ENCODE measurements around the gene PPP4R3B.
"Not testable (repeated sequence)": the region's sequence is repeated elsewhere in the genome, so short reads cannot be mapped to it uniquely, and the experiment has no call there.

PPP4R3B gene

DNA sequence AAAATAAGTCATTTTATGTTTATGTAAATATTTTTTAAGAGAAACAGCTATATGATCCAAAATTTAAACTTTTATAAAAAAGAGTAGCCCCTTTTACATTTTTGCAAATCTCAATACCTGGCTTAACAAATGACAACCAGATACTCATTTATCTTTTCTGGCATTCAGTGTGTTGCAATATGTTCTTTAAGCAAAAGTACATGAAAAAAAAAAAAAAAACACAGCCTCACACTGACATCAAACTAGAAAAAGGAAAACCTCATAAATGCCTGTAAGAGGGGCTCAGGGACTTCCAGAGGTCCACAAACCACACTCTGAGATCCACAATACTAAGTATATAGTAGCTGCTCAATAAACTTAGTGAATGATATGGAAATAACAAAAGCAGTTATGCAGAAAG, 21.9 kb downstream of the PPP4R3B start:
- DNase-seq, result no peak

DNA sequence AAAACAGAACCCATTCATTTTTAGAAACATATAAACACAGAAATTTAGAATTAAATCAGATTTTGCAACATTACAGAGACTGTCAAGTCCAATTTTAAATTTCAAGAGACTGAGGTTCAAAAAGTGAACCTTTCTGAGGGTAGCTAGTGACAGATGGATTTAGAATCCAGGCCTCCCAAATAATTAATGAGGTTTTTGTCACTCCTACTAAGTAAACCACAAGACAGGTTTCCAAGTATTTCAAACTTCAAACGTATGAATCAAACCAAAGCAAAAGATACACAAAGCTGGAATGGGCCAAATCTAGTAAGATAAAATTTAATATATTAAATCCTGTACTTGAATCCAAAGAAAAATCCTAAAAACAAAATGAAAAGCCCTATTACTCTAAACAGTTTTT, 25.3 kb downstream of the PPP4R3B start:
- no peak for DNase-seq

DNA sequence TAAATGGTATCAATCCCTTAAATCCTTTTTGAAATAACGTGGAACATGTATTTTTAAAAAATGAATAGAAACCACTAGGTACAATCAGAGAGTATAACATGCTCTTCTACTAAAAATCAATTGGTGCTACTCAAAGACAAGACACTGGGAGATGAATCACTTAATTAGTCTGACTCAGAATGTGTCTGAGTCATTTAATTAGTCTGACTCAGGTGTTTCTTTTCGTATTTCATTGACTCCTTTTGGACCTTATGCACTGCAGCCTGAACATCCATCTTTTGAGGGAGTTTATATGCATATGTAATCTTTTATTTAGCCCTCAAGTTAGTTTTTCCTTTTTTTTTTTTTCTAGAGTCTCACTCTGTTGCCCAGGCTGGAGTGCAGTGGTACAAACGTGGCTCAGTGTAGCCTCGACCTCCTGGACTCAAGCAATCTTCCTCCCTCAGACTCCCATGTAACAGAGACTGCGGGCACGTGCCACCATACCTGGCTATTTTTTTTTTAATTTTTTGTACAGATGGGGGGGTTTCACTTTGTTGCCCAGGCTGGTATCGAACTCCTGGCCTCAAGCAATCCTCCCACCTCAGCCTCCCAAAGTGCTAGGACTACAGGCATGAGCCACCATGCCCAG, 26.5 kb downstream of the PPP4R3B start:
- no peak for DNase-seq

DNA sequence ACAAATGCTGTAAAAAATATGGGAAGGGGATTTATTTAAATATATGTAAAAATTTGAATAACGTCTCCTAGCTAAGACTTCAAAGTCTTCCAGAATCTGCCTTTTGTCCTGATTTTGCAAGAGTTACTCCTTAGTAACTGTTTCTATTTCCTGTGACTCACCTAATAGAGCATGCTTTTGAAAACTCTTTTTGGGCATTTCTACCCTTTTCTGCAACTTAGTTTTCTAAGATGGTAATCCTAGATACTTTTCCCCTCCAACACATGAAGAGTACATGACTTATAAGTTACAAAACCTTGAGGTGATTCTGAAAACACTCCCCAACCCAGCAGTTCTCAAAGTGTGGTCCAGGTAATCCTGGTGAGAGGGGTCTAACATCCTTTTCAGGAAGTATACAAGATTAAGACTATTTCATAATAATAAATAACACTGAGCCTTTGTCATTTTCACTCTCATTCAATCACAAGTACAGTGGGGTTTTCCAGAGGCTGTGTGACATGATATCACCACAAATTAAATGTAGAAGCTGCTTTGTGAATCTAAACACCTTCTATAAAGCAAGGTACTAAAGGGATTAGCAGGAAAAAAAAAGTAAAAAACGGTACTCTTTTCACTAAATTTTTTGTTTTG, 31.9 kb downstream of the PPP4R3B start:
- no peak for DNase-seq

DNA sequence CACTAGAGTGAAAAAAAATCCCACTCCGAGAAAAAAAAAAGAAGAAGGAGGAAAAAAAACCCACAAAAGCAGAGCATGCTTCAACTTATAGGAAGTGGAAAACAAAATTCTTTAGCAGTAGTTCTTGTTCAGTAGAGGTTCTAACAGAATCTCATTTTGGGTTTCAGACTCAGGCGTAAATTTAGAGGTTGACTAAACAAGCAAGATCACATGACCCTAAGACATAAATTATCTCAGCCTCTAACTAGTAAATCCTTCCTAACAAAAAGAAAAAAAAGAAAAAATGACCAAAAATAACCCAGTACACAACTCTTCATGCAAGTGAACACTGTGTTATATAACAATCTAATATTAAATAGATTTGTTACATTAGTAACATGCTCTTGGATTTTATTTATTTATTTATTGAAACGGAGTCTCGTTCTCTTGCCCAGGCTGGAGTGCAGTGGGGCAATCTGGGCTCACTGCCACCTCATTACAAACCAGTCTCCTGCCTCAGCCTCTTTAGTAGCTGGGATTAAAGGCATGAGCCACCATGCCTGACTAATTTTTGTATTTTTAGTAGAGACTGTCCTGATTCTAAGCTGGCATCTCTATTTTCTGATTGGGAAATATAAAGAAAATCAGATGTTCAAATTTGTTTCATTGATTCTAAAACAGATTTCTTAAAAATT, 35.4 kb downstream of the PPP4R3B start:
- no peak for DNase-seq

DNA sequence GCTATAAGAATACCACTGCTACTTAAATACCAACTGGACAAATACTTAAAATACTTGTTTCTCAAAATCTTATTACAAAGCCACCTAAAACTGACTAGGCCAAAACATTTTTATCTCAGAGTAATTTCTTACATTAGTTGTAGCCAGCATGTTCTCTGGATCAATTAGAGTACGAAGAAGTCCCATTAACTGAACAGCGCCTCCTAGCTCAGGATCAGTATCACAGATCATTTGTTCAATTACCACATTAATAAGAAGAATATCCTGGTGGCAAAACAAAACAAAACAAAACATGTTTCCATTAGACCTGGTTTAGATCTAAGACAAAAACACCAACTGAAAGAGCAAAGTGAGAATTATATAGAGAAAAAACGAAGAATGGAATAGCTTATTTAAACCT, 36.0 kb downstream of the PPP4R3B start:
- DNase-seq, result no peak

DNA sequence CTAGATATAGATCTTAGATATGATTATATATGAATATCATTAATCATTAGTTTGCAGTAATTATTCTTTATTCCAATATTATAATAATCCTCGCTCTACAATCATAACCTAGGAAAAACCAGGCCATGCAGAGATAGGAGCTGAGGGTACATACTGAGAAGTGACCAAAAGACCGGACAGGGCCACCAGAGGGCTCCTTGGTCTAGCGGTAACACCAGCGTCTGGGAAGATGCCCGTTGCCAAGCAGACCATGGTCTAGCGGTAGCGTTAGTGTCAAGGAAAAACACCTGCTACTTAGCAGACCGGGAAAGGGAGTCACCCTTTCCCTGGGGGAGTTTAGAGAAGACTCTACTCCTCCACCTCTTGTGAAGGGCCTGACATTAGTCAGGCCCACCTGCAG, 48.4 kb downstream of the PPP4R3B start:
- not testable (repeated sequence) for DNase-seq

DNA sequence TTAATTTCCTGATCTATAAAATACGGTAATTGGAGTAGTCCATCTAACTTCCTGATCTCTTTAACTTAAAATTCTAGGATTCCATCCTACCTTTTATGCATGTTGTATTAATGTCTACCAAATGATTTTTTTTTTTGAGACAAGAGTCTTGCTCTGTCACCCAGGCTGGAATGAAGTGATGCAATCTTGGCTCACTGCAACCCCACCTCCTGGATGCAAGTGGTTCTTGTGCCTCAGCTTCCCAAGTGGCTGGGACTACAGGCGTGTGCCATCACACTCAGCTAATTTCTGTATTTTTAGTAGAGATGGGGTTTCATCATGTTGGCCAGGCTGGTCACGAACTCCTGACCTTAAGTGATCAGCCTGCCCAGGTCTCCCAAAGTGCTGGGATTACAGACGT, 50.1 kb downstream of the PPP4R3B start:
- no peak for DNase-seq

DNA sequence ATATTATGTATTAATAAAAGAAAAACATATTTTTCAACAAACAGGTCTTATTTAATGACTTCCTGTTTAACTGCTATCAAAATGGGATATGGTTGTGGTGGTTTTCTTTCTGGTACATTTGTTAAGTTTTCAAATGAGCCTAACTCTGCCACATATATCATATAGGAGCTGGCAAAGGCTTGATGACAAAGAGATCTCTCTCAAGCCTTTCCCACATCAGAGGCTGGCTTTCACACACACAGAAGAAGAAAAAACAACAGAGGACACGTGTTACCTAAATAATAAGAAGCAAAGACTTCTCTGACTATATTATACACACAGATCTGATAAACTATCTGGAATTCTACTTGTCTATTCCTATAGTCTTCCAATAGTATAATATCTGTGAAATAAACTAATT, 51.8 kb downstream of the PPP4R3B start:
- no peak for DNase-seq

DNA sequence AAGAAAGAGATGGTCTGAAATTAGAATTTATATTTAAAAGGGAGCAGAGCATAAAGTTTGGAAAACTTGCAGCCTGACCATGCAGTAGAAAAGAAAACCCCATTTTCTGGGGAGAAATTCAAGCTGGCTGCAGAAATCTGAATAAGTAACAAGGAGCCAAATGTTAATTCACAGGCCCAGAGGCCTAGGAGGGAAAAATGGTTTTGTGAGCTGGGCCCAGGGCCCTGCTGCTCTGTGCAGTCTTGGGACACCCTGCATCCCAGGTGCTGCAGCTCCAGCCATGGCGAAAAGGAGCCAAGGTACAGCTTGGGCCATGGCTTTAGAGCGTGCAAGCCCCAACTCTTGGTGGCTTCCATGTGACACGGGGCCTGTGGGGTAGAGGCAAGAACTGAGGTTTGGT, 56.6 kb downstream of the PPP4R3B start:
- no peak for DNase-seq

DNA sequence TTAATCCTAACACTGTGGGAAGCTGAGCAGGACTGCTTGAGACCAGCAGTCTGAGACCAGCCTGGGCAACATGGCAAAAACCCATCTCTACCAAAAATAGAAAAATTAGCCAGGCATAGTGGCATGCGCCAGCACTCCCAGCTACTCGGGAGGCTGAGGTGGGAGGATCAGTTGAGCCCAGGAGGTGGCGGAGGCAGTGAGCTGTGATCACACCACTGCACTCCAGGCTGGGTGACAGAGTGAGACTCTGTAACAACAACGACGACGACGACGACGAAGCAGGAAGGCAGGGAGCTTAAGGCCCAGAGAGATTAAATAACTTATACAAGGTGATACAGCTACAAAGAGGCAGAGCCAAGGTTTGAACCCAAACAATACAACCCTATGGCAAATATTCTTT, 60.6 kb downstream of the PPP4R3B start:
- no peak for DNase-seq

DNA sequence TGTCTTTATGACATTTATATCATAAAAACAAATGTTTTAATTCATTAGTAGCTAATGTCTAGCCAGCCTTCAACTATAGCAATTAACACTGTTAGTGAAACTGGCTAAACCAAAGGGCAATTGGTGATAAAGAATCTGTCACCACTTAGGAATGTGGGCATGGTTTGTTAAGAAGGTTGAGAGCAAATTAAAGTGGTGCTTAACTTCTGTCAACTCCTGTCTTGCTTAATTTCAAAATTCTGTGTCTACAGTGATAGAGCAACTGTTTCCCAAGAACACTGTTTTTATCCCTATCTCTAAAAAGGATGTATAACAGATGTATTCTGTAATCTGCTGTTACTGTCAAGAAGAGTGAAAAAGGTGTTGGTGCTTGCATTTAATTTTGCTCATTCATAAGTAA, 61.4 kb downstream of the PPP4R3B start:
- no peak for DNase-seq

DNA sequence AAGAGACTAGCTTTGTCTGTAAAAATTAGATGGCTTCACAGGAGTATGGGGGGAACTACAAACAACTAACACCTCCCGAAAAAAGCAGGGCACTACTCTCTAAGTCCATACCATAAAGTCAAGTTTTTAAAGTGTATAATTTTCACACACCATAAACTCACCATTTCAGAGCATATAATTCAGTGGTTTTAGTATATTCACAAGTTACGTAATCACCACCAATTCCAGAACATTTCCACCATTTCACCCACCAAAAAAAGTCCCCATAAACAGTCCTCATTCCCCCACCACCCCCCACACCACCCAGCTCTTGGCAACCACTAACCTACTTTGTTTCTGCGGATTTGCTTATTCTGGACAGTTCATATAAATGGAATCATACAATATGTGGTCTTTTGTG, 64.1 kb downstream of the PPP4R3B start:
- DNase-seq, result no peak

DNA sequence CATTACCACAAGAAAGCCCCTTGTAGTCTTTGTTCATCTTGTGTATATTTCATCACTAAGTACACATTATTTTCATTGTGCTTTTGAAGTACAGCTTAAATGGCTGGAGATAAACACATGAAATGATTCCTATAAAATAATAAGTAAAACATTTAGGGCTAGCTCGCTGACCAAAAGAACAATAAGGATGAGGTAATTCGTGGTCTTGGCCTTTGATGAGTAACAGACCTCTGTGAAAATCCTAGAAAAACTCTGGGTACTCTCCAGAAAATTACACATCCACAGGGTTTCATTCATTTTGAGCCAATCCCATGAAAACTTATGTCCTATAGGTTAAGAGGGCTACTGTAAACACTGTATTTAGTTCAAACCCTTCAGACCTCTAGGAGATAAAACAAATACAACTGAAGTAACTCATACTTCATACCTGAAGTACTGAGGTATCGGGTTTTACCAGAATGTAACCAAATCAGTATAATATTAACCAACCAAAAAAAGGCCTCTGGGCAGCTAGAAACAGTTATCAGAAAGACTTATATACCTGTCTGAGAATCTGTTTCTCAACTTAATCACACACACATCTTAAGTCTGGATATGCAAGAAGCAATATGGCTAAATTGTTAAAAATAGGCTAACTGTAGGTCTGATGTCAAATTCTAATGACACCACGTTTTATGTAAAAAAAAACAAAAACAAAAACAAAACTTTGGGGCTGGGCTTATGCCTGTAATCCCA, 66.9 kb downstream of the PPP4R3B start:
- DNase-seq, result no peak

DNA sequence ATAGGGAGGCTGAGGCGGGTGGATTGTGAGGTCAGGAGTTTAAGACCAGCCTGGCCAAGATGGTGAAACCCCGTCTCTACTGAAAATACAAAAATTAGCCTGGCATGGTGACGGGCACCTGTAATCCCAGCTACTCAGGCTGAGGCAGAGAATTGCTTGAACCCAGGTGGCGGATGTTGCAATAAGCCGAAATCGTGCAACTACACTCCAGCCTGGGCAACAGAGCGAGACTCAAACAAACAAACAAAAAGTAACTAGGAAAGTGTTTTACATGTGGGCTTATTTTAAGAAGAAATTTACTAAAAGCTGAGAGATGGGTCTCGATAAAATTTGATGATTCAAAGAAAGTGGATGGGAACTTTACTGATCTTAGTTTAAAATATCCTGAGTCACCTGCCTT, 69.7 kb downstream of the PPP4R3B start:
- DNase-seq, result not testable (repeated sequence)

DNA sequence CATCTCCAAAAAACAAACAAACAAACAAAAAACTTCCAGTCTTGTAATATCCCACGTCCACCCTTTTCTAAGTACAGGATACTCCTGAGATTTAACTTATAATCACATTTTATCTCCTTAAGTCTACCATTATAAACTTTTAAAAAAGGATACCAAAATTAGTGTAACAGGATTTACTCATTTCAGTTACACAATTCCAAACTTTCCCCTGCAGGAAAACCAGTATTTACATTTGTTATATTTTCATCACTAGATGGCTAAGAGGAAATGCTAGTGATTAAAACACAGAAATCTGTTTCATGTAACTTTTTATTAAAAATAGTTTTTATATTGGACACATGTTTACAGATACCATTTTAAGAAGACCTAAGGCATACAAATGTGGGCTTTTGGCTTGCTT, 70.4 kb downstream of the PPP4R3B start:
- no peak for DNase-seq

DNA sequence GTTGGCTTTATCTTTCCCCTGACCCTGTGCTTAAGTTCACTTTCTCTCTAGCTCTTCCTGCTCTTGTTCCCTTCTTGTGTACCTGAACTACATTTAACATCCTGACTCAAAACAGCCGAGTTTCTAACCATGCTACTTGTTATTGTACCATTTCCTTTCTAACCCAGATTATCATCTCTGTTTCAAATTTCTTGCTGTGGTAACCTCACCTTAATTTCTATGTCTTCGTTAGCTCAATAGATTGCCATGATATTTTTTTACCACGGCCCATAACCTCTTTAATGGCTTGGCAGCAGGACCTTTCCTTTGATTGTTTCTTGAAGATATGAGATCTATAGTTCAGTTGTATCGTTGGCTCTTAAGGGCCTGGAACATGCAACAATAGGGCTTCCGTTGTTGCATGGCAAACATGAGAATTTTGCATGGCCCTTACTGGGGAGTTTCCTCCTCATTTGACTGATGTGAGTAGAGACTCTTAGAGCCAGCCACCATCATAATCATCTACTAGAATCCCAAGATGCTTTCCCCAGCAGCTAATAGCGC, 86.8 kb downstream of the PPP4R3B start:
- DNase-seq, result no peak

DNA sequence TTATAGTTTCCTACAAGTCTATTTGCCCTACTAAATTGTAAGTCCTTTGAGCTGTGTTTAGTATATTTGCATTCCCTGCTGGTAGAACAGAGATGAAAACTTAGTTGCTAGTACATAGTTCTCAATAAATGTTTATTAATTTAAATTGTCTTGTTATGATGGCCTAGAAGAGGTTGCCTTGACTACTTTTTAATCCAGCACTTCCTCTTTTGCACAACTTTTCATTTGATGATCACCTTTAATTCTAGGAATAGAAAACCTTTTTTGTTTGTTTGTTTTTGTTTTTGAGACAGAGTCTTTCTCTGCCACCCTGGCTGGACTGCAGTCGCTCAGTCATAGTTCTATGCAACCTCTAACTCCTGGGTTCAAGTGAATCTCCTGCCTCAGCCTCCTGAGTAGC, 91.2 kb downstream of the PPP4R3B start:
- no peak for DNase-seq

DNA sequence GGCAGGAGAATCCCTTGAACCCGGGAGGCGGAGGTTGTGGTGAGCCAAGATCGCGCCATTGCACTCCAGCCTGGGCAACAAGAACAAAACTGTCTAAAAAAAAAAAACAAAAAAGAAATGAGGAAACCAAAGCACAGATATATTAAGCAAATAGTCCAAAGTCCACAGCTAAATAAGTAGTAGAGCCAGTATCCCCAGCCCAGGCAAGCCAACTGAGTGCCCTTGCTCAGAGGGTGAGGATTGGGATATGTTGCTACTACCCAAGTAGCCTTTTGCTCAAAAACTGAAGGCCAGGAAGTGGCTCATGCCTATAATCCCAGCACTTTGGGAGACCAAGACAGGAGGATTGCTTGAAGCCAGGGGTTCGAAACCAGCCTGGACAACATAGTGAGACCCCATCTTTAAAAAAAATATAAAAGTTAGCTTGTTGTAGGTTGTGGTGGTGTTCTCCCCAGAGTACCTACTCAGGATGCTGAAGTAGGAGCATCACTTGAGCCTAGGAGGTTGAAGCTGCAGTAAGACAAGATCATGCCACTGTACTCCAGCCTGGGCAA, 92.5 kb downstream of the PPP4R3B start:
- DNase-seq, result no peak

DNA sequence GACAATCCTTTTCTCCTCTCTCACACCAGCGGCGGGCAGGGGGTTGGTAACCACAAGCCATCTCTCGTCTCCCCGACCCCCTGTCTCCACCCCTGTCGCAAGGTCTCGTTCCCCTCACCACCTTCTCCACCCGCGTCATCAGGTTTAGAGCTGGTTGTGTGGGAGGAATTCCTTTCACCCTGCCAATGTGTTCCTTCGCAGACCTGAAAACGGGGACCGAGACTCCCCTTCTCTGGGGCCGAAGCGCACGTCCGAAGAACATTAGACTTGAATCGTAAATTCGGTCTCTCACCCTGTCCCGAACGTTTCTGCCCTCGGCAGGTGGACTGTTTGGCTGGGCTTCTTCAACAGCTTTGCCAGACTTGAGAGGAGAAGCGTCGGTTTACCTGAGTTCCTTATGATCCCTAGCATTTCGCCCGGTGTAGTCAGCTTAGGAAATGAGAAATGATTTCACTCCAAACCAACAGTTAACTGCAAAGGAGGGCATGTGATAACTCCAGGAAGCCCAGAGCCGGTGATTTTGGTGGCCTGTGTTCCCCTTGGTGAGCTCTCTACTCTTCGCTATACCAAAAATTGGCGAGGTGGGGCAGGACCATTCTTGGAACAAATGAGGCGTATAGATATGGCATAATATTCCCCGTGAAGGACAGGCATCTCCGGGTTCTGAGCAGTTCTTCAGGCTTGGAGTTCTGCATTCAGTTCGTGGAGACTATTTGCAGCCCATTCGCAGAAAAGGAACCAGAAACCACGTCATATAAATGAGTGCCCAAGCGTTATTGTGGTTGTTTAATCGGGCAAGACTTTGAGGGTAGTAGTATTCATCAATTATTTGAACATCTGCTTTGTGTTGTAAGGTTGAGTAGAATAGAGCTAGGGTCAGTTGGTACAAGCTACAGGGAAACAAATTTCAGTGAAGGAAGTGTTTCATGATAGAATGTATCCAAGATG, 97.2 kb downstream of the PPP4R3B start:
- DNase-seq, result no peak

DNA sequence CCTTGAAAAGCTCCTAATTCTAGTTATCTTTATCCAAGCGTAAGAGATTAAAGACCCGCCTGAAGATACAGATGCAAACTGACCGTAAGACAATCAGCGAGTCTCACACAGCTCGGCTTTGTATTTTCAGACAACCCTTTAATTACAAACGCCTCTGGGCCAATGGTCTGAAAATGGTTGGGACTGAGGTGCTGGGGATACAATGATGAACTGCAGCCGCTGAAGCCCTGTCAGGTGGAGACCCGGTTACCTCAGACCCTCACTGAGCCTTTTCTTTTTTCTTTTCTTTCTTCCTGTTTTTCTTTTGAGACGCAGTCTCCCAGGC, 98.6 kb downstream of the PPP4R3B start:
- DNase-seq, result no peak

DNA sequence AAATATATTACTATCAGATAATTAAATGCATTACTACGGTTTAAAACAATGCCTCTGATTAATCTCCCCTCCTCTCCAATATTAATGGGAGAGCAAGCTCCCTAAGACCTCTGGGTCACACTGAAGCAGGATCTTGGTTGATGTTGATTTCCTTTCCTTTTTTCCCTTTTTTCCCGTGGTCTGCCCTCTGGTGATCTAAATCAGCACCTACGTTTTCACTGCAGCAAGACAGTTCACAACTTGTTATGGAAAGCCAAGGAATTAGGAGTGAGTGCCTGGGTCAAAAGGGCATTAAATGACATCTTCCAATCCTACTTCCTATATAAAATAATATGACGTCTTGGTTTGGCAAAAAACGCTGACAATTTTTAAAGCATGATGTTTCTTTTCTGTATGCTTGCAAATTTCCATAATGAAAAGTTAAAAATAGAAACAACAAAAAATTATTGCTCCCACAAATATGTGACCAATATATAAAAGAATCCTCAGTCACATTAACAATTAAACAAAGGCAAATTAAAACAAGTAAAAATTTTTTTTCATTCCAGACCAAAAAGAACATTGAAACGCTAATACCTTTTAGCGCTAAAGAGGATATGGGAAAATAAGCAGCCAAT, 105.8 kb downstream of the PPP4R3B start:
- no peak for DNase-seq

All from activated CD8-positive, alpha-beta memory T cell treated with anti-CD3 and anti-CD28 coated beads for 24 hours (primary cell).